Suppressor macrophage treated with lipopolysaccharide for 1 hour (primary cell): ENCODE data around the gene DDX18.

Experiments
- DNase-seq, 3 donors: peaks; one replicate each; pipeline ENCODE4 v3.0.0-alpha.2; 2020 to 2022

DDX18 gene

DNA sequence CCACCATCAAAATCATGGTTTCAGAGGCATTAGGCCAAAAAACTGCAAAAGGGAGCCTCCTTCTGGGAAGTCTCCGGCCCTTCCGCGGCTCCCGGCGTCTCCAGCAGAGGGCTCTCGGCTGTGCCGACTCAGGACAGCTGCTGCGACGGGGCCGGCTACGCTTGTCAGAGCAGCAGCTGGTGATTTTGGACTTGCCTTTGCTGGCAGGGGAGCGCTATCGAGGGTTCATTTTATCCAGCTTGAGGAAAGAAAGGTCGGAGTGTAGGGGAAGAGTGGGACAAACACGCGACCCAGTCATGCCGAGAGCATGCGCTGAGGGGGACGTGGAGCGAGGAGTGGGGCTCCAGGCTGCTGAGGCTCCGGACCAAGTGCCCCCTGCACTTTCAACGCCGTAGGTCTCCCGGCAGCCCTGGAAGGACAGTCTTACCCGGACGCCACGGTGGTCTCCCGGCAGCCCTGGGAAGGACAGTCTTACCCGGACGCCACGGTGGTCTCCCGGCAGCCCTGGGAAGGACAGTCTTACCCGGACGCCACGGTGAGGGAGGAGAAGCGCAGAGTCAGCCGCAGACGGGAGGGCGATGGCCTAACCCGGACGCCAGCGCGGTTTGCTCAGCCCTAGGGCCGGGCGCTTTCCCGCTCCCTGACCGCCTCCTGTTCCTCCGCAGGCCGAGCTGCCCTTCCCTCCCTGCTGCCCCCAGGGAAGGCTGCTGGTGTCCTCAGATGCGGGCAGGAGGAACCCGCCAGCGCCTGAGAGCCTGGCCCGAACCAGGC, 21.7 kb downstream of the DDX18 start:
- peak; percentile 64 to 83 (median 70) for DNase-seq

GRCh38 chr2:117845304-117845703, 30.8 kb downstream of the DDX18 start:
- DNase-seq = no peak

GRCh38 chr2:117850015-117850414, 35.5 kb downstream of the DDX18 start:
- no peak for DNase-seq

DNA sequence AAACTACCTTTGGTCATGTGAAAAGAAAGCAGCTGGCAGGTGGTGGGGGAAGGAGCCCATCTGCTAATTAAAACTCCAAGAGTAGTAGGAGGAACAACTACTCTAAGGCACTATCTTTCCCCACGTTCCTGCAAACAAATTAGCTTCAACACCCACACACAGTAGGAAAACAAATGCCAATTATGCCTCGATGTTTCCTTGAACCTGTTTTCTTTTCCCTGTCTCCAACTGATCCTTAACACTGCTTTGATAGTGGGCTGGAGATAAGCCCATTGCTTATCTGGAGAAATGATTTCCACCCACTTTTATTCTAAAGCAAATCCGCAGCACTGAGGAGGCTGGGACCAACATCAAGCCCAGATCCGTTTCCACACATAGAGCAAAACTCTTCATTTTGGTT, 36.0 kb downstream of the DDX18 start:
- no peak for DNase-seq

GRCh38 chr2:117851969-117852368, 37.5 kb downstream of the DDX18 start:
- DNase-seq = no peak

DNA sequence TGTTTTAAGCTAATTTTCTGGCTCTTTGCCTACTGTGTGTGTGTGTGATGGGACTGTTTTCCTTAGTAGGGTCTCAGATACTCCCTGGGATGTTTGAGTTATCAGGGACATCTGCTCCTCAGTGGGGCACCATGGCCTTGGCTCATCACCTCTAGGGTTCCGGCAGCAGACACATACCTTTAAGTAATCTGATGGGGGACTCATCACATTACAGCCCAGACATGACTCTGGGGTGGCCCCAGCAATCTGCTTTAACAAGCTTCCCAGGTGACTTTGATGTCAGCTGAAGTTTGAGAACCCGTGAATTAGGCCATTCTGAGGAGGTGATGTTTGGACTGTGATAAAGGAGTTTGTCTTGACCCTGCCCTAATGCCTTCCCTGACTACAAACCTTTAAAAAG, 38.8 kb downstream of the DDX18 start:
- no peak for DNase-seq

GRCh38 chr2:117853873-117854272, 39.4 kb downstream of the DDX18 start:
- no peak for DNase-seq

DNA sequence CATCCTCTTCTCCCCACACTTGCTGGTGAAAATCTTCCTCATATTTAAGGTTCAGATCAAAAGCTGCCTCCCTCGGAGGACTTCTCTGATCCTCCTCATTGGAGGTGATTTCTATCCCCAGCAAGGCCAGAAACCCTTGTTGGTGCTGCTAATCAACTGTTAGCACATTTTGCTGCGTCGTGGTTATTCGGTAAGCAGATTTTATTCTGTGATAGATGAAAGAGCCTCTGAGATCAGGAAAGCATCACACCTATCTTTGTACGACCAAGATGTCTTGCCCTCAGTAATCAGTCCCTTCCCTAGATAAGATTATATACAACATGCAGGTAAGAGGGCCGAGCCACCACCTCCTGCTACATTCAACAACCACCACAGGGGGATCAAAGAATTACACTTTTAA, 40.1 kb downstream of the DDX18 start:
- no peak for DNase-seq

DNA sequence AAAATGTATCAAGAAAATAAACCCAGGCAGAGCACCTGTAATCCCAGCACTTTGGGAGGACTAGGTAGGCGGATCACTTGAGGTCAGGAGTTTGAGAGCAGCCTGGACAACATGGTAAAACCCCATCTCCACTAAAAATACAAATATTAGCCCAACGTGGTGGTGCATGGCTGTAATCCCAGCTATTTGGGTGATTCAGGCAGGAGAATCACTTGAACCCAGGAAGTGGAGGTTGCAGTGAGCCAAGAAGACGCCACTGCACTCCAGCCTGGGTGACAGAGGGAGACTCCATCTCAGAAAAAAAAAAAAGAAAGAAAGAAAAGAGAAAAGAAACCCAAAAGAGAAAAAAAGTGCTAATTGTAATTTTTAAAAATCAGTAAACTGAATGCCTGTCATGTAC, 41.4 kb downstream of the DDX18 start:
- no peak for DNase-seq

GRCh38 chr2:117856415-117857210, 42.1 kb downstream of the DDX18 start:
- DNase-seq = no peak

- DNase-seq = no peak
Observed at GRCh38 chr2:117858336-117858735, 43.8 kb downstream of the DDX18 start.

DNA sequence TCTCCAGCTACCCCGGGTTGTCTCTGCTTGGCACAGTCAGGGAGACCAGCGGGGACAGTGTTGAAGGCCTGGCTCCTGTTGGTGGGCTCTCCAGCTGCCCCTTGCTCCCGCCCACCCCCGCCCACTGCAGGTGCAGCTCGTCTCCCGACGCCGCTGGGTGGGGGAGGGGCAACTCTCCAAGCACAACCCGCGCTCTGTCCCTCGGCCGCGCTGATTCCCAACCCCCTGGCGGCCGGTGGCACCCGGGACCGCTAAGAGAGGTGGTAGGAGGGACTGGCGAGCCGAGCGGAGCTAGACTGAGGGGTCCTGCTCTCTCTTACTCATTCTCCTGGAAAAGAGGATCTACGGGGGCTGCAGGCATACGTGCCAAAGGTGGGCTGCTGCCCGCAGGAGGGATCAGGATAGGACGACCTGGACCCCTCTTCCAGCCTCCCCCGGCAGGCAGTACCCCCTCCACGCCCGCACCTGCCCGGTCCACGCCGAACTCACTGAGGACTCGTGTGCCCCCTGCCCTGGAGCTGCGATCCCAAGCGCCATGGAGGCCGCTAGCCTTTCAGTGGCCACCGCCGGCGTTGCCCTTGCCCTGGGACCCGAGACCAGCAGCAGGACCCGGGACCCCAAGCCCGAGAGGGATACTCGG, 44.5 kb downstream of the DDX18 start:
- no peak for DNase-seq

DNA sequence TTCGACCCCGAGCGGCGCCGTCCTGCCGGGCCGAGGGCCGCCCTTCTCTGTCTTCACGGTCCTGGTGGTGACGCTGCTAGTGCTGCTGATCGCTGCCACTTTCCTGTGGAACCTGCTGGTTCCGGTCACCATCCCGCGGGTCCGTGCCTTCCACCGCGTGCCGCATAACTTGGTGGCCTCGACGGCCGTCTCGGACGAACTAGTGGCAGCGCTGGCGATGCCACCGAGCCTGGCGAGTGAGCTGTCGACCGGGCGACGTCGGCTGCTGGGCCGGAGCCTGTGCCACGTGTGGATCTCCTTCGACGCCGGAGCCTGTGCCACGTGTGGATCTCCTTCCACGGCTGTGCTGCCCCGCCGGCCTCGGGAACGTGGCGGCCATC, 45.0 kb downstream of the DDX18 start:
- DNase-seq = no peak

GRCh38 chr2:117859924-117860647, 45.6 kb downstream of the DDX18 start:
- no peak for DNase-seq

GRCh38 chr2:117862459-117862858, 48.0 kb downstream of the DDX18 start:
- no peak for DNase-seq

GRCh38 chr2:117875786-117876185, 61.3 kb downstream of the DDX18 start:
- DNase-seq = no peak

DNA sequence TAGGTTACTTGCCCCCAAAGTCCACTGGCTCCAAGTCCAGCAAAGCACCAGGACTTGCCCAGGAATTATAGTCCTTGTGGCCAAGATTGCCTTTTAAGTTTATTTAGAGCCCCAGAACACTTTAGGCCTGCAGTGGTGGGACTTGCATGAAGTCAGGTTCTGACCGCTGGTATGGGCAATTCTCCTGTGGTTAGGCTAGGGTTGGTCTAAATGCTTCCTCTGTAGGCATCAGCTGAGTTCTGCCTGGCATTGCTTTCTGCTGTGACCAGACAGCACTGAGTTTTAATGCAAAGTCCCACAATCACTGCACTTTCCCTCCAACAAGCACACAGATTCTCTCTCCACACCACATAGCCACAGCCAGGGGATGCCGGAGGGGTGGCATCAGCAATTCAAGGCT, 64.5 kb downstream of the DDX18 start:
- DNase-seq = no peak
